HL-60/S4 treated with retinoic acid at 250 ng/mL for 4 days and 3 days (cell line): ENCODE measurements around the gene SERPINA12.
"Not testable (repeated sequence)": the region's sequence is repeated elsewhere in the genome, so short reads cannot be mapped to it uniquely, and the experiment has no call there.

Experiments used
- in situ Hi-C: fragments of 300-500 bp; cut with MboI; formaldehyde crosslinking; loops from 2 replicates; pipeline ENCODE4 v1.7.0; 2022; ENCODE audit warnings: low sequenced_read_pairs

The SERPINA12 gene

DNA sequence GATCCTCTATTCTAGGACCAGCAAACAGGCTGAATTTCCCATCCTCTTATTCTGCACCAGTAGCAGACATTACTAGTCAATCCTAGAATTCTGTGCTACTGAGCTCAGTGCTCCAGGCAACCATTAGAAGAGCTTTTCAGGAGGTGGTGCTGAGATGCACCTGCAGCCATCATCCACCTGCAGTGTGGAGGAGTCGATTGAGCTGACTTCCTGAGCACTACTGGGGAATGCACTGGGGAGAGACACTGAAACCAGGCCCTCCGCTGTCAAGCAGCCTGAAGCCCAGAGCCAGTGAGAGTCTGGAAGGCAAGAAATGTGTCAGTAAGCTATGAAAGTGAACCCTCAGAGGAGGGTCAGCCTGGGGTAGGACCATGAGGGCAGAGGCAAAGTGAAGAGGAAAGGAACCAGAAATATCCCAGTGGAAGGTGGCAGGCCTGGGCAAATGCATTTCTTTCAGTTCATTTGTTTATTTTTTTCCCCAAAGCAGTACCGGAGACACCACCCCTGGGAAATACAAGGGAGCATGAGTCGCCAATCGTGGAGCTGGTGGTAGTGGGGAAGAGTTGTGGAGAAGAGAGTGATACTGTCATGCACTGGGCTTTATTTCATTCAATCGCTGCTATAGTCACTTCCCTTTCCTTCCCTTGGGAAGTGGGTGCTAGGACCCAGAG, 28.9 kb upstream of the SERPINA12 start:
- in situ Hi-C loops, result no loop called here

- in situ Hi-C loops, result no loop called here
Measured at GRCh38 chr14:94536836-94537235, 27.6 kb upstream of the SERPINA12 start.

DNA sequence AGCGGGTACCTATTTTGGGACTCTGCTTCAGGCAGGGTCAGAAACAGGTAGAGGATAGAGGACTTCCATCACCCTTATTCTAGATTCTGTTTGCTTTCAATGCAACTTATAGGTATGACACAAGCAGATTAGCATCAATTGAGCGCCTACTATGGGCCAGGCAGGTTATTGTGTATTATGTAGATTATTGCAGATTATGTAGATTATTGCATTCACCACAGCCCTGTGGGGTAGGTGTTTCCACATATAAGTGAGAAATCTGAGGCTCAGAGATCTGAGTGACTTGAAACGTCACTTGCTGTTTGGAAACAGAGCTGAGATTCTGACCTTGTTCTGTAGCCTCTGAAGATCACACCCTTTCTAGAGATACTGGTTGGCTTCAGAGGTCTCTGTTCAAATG, 26.2 kb upstream of the SERPINA12 start:
- in situ Hi-C loops, result no loop called here

GRCh38 chr14:94532447-94532846, 23.2 kb upstream of the SERPINA12 start:
- in situ Hi-C loops, result no loop called here

DNA sequence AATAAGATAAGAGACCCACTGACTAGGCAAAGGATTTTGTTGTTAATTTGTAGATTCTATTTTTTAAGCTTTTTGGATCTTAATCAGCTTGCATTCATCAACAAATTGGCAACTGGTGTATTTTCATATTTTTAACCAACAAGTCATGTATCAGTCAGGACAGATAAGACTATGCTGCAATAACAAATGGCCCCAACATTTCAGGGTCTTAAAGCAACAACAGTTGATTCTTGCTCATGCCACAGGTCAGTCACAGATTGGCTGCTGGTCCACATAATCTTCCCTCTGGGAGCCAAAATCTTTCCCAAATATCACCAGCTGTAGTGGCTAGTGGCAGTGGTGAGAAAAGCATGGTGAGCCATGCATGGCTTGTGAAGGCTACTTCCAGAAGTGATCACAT, 21.9 kb upstream of the SERPINA12 start:
- in situ Hi-C loops, result no loop called here

- in situ Hi-C loops, result no loop called here
Measured at GRCh38 chr14:94524093-94524492, 14.8 kb upstream of the SERPINA12 start.

DNA sequence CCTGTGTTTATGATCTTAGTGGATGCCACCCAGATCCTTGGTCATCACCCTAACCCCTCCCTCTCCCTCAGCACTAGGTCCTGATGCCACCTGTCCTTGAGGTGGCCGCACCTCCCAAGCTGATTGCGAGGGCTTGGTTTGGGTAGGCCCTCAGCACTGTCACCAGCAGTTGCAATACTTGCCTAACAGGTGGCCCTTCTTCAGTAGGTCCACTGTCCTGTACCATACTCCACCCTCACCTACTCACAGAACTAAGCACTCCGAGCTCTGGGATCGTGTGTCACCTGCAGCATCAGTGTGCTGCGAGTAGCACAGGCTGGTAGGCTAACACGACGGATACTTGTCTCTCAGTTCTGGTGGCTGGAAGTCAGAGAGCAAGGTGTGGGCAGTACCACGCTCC, 14.0 kb upstream of the SERPINA12 start:
- in situ Hi-C loops, result no loop called here

DNA sequence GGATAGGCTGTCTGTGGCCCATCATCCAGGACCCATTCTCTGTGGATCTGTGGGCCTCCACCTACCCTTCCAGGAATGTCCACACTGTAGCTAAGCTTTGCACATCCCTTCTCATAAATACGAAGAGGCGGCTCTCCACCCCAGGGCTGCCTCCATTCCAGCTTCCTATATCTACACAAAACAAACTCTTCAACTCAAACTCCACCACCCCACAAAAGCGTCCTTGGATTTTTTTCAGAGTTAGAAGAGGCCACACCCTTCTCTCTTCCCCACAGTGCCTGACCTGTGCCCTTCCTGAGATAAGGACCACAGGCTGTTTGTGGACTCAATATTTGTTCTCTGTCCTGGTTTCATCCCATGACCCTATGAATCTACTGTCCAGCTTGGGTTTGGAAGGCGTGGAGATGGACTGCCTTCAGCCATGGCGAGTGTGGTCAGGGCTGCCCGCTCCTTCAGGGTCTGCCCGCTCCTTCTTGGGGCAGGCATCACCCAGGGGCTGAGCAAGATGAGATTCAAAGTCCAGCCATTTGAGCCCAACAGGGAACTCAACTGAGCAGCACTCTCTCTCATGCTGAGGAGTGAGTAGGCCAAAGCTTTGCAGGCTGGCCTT, 13.0 kb upstream of the SERPINA12 start:
- in situ Hi-C loops, result no loop called here

GRCh38 chr14:94521375-94522114, 12.3 kb upstream of the SERPINA12 start:
- in situ Hi-C loops, result no loop called here

- in situ Hi-C loops, result no loop called here
Measured at GRCh38 chr14:94517641-94518257, 8.5 kb upstream of the SERPINA12 start.

DNA sequence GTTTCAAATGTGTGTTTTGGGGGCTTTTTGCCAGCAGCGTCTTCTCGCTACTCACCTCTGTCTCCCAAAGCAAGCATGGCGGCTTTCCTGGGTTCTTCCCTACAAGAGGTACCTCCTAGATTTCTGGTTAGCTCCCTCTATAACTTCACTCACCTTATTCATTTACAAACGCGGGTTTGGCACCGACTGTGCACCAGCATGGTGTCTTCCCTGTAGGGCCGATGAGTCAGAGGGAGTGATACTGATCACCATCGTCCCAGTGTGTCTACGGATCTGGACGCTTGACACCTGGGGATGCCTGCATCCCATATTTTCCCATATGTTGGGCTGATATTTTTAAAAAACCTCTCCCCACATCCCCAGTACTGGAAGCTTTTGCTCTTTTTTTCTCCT, 8.0 kb upstream of the SERPINA12 start:
- in situ Hi-C loops, result no loop called here

DNA sequence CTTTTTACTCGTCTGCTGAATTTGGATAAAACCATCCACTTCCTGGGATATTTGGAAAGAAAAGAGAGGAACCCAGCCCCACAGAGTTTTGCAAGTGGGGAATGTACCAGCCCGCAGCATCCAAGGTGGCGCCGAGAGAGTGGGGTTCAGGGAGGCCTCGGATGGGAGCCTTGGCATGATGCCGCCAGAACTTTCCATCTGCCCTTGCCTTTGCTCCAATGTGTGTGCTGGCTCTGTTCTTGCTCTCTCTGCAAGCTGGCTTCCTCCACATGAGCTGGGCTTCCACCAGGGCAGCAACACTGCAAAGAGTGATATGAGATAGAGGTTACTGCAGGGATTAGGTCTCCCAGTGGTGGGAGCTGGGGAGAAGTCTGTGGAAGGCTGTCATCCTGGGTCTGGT, 6.6 kb upstream of the SERPINA12 start:
- in situ Hi-C loops, result no loop called here

DNA sequence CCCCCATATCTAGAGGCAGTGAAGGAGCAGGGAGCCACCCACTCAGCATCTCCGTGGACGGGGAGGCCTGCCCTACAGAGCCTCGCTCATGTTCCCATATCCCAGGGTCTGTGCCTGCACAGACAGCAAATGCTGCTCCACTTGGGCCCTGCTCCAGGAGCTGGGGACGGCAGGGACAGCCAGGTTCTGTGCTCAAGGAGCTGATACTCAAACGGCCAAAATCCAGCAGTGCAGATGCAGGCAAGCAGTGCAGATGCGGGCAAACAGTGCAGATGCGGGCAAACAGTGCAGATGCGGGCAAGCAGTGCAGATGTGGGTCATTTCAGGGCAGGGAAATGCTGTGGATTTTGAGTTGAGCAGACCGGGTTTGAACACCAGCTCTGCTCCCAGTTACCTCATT, 6.2 kb upstream of the SERPINA12 start:
- in situ Hi-C loops, result no loop called here

DNA sequence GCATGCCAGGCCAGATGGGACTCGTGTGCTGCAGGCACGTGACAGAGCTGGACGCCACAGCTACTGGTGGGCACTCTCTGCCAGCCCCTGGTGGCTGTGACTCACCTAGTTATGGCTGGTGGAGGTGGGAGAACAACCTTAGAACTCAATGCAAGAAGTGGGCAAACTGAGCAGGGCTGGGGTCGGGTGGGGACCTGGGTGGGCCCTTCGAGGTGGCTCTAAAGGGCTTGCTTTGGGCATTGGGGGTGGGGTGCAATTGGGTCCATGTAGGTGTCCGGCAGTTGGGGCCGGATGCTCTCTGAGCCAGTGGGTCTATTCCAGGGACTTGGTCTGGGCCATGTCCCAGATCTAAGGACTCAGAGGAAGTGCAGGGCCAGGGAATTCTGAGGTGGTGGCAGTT, 5.1 kb upstream of the SERPINA12 start:
- in situ Hi-C loops, result no loop called here

DNA sequence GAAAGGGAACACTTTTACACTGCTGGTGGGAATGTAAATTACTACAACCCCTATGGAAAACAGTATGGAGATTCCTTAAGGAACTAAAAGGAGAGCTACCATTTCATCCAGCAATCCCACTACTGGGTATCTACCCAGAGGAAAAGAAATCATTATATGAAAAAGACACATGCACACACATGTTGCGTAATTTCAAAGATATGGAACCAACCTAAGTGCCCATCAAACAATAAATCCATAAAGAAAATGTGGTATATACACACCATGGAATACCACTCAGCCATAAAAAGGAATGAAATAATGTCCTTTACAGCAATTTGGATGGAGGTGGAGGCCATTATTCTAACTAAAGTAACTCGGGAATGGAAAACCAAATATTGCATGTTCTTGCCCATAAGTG, 1.2 kb upstream of the SERPINA12 start:
- in situ Hi-C loops, result not testable (repeated sequence)

- in situ Hi-C loops, result no loop called here
Measured at GRCh38 chr14:94505641-94506040, 3.6 kb downstream of the SERPINA12 start.

- in situ Hi-C loops, result no loop called here
Measured at GRCh38 chr14:94505206-94505605, 4.1 kb downstream of the SERPINA12 start.

- in situ Hi-C loops, result no loop called here
Measured at GRCh38 chr14:94501588-94502516, 7.4 kb downstream of the SERPINA12 start.

DNA sequence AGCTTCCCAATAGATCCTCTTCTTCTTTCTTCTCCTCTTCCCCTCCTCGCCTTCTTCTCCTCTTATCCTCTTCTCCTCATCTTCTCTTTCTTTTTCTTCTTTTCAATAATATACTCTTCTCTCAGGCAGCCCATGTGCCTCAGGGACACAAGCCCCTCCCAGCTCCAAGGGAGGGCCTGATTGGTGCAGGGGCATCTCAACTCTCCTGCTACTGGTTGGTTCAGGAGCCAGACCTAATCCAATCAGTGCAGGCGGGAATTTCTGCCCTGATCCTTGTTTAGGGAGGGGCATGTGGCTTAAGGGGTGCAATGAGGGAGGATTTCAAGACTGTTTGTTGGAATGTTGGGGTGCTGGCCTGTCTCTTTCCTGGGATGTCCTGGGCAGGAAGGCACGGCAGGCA, 9.0 kb downstream of the SERPINA12 start:
- in situ Hi-C loops, result no loop called here

GRCh38 chr14:94499673-94500072, 9.6 kb downstream of the SERPINA12 start:
- in situ Hi-C loops, result no loop called here

GRCh38 chr14:94498215-94498614, 11.1 kb downstream of the SERPINA12 start:
- in situ Hi-C loops, result no loop called here
